Smooth muscle cell of the brain vasculature (primary cell): ENCODE measurements around the gene ADAT2.
A peak's percentile ranks its signal among the peaks of the same experiment; 100 is the strongest.

ENCODE experiments used
- DNase-seq: peaks from one replicate; pipeline ENCODE4 v3.0.0-alpha.2; 2012; ENCODE audit warnings: low read depth, low spot score

The ADAT2 gene

DNA sequence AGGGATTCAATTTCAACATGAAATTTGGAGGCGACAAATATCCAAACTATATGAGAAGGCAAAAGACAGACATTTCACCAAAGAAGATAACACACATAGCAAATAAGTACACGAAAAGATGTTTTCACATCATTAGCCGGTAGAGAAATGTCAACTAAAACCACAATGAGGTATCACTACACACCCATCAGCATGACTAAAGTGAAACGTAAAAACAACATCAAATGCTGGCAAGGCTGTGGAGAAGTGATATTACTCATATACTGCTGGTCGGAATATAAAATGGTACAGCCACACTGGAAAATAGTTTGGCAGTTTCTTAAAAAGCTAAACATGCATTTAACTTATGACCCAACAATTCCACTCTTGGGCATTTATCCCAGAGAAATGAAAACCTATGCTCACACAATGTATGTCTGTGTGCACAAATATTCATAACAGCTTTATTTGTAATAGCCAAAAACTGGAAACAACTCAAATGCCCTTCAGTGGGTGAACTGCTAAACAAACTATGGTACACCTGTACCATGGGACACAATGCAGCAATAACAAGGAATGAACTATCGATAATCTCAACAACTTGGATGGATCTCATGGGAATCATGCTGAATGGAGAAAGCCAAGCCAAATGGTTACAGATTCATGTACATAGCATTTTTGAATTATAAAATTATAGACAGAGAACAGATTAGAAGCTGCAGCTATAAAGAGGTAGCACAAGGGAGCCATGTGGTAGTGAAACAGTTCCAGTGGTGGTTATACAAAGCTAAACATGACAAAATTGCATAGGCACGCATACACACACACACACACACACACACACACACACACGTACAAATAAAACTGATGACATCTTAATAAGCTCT is 8.6 kb downstream of the ADAT2 start:
- DNase-seq: no peak

DNA sequence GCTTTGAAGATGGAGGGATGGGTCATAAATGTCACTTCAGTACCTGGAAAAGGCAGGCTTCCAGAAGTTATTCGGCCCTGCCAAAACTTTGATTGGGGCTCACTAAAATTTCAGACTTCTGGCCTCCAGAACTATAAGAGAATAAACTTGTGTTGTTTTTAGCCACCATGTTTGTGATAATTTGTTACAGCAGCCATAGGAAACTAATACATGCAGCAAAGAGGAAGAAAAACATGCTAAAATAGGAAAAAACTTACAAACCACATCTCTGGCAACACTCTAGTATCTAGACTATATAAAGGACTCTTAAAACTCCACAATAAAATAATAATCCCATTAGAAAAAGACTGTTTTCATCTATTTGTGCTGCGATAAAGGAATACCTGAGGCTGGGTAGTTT is 9.5 kb downstream of the ADAT2 start:
- no peak for DNase-seq

DNA sequence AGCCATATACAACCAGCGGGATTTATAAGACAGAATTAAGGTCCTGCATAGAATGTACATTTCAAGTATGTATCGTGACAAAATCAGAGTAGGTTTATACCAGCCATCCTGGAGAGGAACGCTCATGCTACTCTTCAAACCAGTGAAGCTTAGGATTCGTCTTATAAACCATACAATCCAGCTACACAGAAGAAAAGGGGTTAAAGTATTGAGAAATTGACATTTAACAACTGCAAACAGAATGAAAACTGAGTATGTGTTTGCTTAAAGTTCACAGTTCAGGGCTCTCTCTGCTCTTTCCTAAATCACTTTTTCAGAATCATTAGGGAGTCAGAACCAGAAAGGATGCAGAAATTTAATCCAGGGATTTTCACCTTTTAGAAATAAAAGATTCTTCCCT is 17.9 kb downstream of the ADAT2 start:
- DNase-seq: no peak

- no peak for DNase-seq
Measured at GRCh38 chr6:143431226-143431625, 19.3 kb downstream of the ADAT2 start.

DNA sequence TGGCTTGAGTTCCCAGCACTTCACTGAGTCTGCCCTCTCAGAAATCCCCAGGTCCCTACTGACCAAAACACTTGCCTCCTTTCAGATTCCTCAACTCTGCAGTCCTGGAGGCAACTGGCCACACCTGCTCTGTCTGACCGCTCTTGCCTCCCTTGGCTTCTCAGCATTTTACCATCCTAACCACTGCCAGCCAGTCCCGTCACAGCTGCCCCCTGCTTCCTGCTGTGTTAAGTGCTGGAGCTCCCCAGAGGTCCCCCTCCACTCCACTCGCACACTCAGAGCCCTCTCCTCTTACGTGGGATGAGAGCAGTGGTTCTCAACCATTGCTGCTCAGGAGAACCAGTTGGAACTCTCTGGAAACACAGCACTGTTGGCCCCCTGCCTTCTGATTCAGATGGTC is 20.5 kb downstream of the ADAT2 start:
- no peak for DNase-seq

GRCh38 chr6:143427109-143427817 is 23.2 kb downstream of the ADAT2 start:
- peak; percentile 79 for DNase-seq

- no peak for DNase-seq
Measured at GRCh38 chr6:143426026-143426425, 24.5 kb downstream of the ADAT2 start.

- no peak for DNase-seq
Measured at GRCh38 chr6:143419526-143419925, 31.0 kb downstream of the ADAT2 start.

GRCh38 chr6:143414769-143415168 is 35.7 kb downstream of the ADAT2 start:
- DNase-seq: no peak

GRCh38 chr6:143410859-143411270 is 39.6 kb downstream of the ADAT2 start:
- peak; percentile 37 for DNase-seq

GRCh38 chr6:143408787-143409162 is 41.7 kb downstream of the ADAT2 start:
- DNase-seq: no peak

DNA sequence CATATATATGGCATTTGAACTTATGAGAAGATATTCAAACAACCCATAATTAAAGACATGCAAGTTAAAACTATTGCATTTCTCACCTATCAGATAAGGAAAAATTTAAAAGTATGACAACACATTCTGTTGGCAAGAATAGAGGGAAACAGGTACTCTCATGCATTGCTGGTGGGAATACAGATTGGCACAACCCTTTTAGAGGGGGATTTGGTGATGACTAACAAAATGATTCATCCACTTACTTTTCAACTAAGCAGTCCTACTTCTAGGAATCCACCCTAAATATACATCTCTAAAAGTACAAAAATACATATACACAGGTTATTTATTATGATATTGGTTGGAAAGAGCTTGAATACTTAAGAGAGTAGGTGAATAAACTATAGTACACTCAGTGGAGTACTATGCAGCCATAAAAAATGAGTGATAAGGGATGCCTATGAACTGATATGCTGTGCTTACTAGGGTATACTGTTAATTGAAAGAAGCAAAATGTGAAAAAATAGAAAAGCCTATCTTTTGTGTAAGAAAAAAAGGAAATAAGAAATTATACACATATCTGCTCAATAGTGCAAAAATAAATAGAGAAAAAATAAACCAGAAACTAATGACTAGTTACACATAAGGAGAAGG is 42.2 kb downstream of the ADAT2 start:
- no peak for DNase-seq

- DNase-seq: no peak
Measured at GRCh38 chr6:143406673-143407072, 43.8 kb downstream of the ADAT2 start.

GRCh38 chr6:143405373-143406154 is 44.9 kb downstream of the ADAT2 start:
- DNase-seq: no peak

DNA sequence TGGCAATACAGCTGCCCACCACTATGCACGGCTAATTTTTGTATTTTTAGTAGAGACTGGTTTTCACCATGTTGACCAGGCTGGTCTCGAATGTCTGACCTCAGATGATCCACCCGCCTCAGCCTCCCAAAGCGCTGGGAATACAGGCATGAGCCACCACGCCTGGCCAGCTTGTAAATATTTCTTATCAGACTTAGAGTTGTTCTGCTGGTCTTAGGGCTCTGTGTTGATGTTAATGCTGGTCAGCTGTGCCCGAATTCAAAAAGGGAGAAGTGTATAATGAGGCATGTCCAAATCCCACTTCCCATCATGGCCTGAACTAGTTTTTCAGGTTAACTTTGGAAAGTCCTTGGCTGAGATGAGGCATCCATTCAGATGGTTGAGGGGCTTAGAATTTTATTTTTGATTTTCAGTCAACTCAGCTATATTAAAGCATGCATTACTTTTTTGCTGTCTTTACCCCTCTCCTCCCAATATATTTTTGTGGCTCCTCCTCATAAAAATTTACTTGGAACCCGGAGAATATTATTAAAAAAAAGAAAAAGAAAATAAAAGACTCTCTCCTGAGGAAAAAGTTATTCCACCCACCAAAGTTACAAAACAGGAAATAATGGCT is 47.7 kb downstream of the ADAT2 start:
- no peak for DNase-seq

GRCh38 chr6:143401636-143402370 is 48.7 kb downstream of the ADAT2 start:
- no peak for DNase-seq

- no peak for DNase-seq
Measured at GRCh38 chr6:143401068-143401446, 49.4 kb downstream of the ADAT2 start.

GRCh38 chr6:143400258-143401067 is 50.0 kb downstream of the ADAT2 start:
- no peak for DNase-seq

- no peak for DNase-seq
Measured at GRCh38 chr6:143399775-143400174, 50.7 kb downstream of the ADAT2 start.

GRCh38 chr6:143399176-143399575 is 51.3 kb downstream of the ADAT2 start:
- no peak for DNase-seq
